ENCODE measurements around the gene ASIC2.

DNA sequence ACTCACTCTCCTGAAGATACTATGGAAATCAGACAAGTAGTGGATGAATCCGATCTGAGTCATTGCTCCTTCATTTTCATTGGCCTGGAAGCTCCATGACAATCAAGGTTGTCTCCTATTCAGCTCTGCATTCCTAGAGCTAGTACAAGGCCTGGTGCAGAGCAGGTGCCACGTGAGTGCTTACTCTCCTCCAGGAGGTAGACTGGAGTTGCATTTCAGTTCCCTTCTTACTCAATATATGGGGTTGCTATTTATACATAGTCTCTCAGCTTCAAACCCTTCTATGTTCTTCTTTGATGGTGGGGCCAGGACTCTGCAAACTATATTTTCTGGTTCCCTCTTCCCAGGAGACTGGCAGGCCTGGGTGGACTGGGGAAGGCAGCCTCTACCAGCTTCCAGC, 148.3 kb downstream of the ASIC2 start:
- TF ChIP-seq, protein P1, sequence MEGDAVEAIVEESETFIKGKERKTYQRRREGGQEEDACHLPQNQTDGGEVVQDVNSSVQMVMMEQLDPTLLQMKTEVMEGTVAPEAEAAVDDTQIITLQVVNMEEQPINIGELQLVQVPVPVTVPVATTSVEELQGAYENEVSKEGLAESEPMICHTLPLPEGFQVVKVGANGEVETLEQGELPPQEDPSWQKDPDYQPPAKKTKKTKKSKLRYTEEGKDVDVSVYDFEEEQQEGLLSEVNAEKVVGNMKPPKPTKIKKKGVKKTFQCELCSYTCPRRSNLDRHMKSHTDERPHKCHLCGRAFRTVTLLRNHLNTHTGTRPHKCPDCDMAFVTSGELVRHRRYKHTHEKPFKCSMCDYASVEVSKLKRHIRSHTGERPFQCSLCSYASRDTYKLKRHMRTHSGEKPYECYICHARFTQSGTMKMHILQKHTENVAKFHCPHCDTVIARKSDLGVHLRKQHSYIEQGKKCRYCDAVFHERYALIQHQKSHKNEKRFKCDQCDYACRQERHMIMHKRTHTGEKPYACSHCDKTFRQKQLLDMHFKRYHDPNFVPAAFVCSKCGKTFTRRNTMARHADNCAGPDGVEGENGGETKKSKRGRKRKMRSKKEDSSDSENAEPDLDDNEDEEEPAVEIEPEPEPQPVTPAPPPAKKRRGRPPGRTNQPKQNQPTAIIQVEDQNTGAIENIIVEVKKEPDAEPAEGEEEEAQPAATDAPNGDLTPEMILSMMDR (IDR thresholded peaks at IDR 0.05) = no peak
- TF ChIP-seq POLR2A (IDR thresholded peaks at IDR 0.05) = no peak
- no peak for TF ChIP-seq POLR2AphosphoS5 (IDR thresholded peaks at IDR 0.05)
